ENCODE measurements around the gene VWA8.
"Not testable (repeated sequence)": the region's sequence is repeated elsewhere in the genome, so short reads cannot be mapped to it uniquely, and the experiment has no call there.

VWA8 gene

DNA sequence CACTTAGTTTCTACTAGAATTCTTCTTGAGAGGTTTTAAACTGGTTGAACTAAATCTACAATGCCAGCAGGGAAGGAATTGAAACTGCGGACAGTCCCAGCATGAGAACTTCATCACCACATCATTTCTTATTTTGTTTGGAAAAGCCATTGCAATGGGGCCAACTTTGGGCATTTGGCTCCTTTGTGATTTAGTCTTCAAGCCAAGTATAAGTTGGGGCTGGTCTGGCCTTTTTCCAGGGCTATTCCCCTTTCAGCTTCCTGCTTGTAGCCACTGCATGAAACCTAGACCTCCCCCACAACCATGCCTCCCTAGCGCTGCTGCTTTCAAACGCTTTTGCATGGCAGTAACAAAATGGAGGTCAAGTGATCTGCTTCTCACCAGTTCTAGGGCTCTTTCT lies 361.3 kb downstream of the VWA8 start:
- in situ Hi-C loops (cut with MboI; ENCODE audit: low sequenced_read_pairs): no loop called here

- in situ Hi-C loops (cut with MboI; ENCODE audit: low sequenced_read_pairs): no loop called here
These were observed 363.4 kb downstream of the VWA8 start for GRCh38 chr13:41597348-41598041.

DNA sequence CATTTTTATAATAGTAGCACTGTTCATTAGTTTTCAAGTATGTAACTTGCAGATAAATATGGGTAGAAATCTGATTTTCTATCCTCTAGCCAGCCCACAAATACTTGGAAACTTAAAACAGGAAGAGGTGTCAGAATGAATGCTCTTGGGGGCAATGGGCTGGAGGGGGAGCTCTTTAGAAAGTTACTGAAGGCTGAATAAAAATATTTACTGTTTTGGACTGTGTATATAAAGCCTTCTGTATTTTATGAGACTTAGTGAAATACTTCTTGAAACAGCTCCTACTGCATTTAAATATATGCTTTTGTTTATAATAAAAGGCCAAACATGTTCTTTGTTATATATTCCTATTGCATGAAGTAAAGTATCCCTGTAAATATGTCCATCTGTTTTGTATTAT lies 364.7 kb downstream of the VWA8 start:
- in situ Hi-C loops (cut with MboI; ENCODE audit: low sequenced_read_pairs): no loop called here

DNA sequence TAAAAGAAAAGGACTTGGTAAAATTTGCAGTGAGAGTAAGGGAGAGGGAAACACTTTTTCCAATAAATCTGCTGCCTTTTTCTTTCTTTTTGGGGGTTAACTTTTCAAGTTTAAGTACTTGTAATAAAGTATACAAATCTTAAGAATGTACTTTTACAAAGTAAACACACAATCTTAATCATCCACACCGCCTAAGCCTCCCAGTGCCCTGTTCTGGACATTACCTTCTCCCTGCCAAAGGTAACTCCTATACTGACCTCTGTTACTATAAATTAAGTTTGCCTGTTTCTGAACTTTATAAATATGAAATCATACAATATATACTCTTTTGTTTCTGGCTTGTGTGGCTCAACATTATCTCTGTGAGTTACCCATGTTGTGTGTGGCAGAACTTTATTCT lies 365.6 kb downstream of the VWA8 start:
- in situ Hi-C loops (cut with MboI; ENCODE audit: low sequenced_read_pairs): no loop called here

- in situ Hi-C loops (cut with MboI; ENCODE audit: low sequenced_read_pairs): no loop called here
These were observed 370.3 kb downstream of the VWA8 start for GRCh38 chr13:41590643-41591042.

DNA sequence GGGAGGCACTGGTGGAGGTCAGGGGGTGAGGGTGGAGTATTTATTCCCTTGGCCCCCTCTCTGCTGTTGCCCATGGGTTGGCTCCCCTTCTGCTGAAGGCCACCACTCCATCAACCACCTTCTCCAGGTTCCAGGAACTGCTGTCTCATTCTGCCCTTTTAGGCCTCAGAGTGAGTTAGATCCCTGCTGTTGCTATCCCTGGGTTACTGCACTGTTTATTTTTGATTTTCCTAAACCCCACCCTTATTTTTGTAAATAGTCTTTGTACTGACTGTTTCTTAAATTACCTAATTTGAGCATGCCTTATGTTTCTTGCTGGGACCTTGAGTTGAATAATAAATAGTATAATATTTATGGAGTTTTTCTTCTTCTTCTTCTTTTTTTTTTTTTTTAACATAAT lies 370.8 kb downstream of the VWA8 start:
- in situ Hi-C loops (cut with MboI; ENCODE audit: low sequenced_read_pairs): no loop called here

DNA sequence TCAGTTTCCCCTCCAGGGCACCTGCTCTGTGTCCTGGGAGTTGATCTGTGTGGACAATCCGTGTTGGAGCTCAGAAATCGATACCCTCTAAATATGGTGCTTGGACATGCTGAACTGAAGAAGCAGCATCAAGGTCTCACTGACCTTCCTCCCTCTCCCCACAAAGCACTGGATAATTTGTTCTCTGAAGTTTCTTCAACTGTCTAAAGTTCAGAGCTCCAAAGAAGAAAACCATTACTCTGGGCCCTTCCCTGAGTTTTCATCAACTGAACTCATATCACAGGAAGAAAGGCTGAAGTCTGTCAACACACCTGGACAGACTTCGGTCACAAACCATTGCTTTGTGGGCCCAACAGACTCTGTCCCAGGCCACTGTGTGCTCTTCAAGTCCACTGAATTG lies 371.5 kb downstream of the VWA8 start:
- in situ Hi-C loops (cut with MboI; ENCODE audit: low sequenced_read_pairs): no loop called here

DNA sequence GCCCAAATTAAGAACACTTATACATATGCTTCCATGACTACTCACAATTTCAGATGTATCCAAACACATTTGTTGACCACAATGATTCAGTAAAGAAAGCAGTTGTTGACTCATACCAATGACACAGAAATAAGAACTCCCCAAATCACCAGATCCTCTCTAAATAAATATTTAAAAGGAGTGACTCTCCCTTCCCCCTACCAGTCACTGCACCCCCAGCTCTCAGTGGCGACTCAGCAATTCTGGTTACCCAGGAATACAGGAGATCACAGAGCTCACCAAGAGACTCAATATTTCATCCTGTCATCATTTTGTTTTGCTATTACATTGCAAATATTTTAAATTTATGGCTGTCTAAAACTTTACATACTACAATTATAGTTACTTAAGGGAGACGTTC lies 372.0 kb downstream of the VWA8 start:
- in situ Hi-C loops (cut with MboI; ENCODE audit: low sequenced_read_pairs): no loop called here

DNA sequence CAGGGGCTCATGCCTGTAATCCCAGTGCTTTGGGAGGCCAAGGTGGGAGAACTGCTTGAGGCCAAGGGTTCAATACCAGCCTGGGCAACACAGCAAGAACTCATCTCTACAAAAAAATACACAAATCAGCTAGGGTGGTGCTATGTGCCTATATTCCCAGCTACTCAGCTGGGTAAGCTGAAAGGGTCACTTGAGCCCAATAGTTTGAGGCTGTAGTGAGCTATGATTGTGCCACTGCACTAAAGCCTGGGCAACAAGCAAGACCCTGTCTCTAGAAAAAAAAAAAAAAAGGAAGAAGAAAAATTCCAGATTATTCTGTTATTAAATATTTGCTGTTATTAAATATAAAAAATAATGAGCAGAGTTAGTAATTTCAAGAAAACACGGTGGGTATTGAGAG lies 372.5 kb downstream of the VWA8 start:
- in situ Hi-C loops (cut with MboI; ENCODE audit: low sequenced_read_pairs): no loop called here

GRCh38 chr13:41587490-41587889 lies 373.4 kb downstream of the VWA8 start:
- in situ Hi-C loops (cut with MboI; ENCODE audit: low sequenced_read_pairs): no loop called here

GRCh38 chr13:41586216-41586615 lies 374.7 kb downstream of the VWA8 start:
- in situ Hi-C loops (cut with MboI; ENCODE audit: low sequenced_read_pairs): no loop called here

- in situ Hi-C loops (cut with MboI; ENCODE audit: low sequenced_read_pairs): no loop called here
These were observed 378.9 kb downstream of the VWA8 start for GRCh38 chr13:41582027-41582463.

DNA sequence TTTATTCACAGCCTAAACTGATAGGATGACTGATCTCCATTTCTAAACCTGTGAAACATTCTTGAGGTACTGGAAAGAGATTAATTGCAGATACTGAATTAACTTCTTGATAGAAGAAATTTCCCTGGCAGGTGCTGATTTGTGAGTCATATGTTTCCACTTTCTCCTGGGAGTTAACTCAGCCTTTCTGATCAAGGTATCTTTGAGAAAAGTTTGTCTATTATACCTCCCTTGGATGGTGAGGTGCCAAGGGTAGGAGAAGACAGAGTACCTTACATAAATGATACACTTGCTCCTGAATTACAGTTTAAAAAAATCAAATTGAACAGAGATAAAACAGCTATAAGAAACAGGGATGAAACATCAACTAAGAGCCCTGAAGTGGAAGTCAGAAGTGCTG lies 380.6 kb downstream of the VWA8 start:
- in situ Hi-C loops (cut with MboI; ENCODE audit: low sequenced_read_pairs): no loop called here

- in situ Hi-C loops (cut with MboI; ENCODE audit: low sequenced_read_pairs): no loop called here
These were observed 381.0 kb downstream of the VWA8 start for GRCh38 chr13:41579881-41580280.

GRCh38 chr13:41579168-41579567 lies 381.7 kb downstream of the VWA8 start:
- in situ Hi-C loops (cut with MboI; ENCODE audit: low sequenced_read_pairs): no loop called here

DNA sequence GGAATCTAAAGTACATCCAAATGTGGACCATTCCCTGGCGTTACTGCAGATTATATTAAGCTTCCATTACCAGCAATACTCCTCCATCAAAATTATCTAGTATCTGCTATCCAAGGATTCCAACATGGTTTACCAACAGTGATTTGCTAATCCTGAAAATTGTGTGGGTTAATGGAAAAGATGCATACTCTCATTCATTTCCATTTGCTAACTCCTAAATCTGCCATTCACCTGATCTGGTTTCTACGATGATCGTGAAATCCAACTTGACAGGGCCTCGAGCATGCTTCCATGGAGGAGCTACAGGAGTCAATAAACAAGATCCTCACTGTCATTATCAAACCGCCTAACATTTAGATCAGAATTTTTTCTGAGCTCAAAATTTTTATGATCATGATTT lies 382.5 kb downstream of the VWA8 start:
- in situ Hi-C loops (cut with MboI; ENCODE audit: low sequenced_read_pairs): no loop called here

GRCh38 chr13:41577436-41577835 lies 383.5 kb downstream of the VWA8 start:
- in situ Hi-C loops (cut with MboI; ENCODE audit: low sequenced_read_pairs): no loop called here

DNA sequence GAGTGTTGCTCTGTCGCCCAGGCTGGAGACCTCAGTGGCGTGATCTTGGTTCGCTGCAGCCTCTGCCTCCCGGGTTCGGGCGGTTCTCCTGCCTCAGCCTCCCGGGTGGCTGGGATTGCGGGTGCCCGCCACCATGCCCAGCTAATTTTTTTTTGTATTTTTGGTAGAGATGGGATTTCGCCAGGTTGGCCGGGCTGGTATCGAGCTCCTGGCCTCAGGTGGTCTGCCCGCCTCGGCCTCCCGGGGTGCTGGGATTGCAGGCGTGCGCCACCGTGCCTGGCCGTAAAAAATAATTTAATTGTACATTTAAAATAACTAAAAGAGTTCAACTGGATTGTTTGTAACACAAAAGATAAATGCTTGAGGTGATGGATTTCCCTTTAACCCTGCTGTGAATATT lies 387.3 kb downstream of the VWA8 start:
- in situ Hi-C loops (cut with MboI; ENCODE audit: low sequenced_read_pairs): not testable (repeated sequence)

GRCh38 chr13:41571817-41572340 lies 389.0 kb downstream of the VWA8 start:
- in situ Hi-C loops (cut with MboI; ENCODE audit: low sequenced_read_pairs): not testable (repeated sequence)

GRCh38 chr13:41568972-41569351 lies 391.9 kb downstream of the VWA8 start:
- in situ Hi-C loops (cut with MboI; ENCODE audit: low sequenced_read_pairs): no loop called here

- in situ Hi-C loops (cut with MboI; ENCODE audit: low sequenced_read_pairs): no loop called here
These were observed 392.6 kb downstream of the VWA8 start for GRCh38 chr13:41568143-41568971.

DNA sequence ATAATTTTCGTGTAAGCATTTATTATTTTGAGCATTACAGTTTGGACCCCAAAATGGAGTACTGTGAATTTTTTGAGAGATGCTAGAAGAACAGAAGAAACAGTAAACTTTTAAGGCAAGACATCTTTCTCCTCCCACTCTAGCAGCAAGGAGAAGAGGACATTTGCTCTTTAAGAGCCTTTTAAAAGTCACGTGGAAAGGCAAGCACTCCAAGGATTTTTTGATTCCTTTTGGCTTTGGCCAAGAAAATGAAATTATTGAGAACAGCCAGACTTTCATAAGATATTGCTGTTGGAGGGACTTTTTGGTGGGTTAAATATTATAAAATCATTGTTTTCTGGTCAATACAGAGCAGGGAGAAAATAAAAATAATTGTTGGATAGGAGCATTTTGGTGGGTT lies 393.5 kb downstream of the VWA8 start:
- in situ Hi-C loops (cut with MboI; ENCODE audit: low sequenced_read_pairs): no loop called here
